Peyer's patch (tissue), 4 donors: Measurements from ENCODE around the gene EHD4.

ENCODE experiments used
- POLR2A ChIP-seq, 2 donors: fragments of 450-650 bp; IDR thresholded peaks; one replicate each; pipeline ENCODE4 v1.5.1; 2017; ENCODE audit warnings: antibody characterized with exemption in 2 of 2, mild to moderate bottlenecking in 2 of 2, moderate library complexity in 2 of 2
- TF ChIP-seq, protein P1 (sequence below), 6 experiments: fragments of 450-650 bp in 4 of 6; fragments of 200-600 bp in 2 of 6; sonication (generic) in 1 of 6; IDR thresholded peaks; one replicate each; pipeline ENCODE4 v1.5.1; 2017 to 2019; ENCODE audit warnings: antibody characterized with exemption in 6 of 6, mild to moderate bottlenecking in 3 of 6, moderate library complexity in 1 of 6

- TF ChIP-seq, protein P1, sequence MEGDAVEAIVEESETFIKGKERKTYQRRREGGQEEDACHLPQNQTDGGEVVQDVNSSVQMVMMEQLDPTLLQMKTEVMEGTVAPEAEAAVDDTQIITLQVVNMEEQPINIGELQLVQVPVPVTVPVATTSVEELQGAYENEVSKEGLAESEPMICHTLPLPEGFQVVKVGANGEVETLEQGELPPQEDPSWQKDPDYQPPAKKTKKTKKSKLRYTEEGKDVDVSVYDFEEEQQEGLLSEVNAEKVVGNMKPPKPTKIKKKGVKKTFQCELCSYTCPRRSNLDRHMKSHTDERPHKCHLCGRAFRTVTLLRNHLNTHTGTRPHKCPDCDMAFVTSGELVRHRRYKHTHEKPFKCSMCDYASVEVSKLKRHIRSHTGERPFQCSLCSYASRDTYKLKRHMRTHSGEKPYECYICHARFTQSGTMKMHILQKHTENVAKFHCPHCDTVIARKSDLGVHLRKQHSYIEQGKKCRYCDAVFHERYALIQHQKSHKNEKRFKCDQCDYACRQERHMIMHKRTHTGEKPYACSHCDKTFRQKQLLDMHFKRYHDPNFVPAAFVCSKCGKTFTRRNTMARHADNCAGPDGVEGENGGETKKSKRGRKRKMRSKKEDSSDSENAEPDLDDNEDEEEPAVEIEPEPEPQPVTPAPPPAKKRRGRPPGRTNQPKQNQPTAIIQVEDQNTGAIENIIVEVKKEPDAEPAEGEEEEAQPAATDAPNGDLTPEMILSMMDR (IDR thresholded peaks at IDR 0.05): no peak
- no peak for TF ChIP-seq POLR2A (IDR thresholded peaks at IDR 0.05)
Measured at GRCh38 chr15:41984622-41985021, 12.3 kb upstream of the EHD4 start.
